ENCODE measurements around the gene SASH3.

The SASH3 gene

GRCh38 chrX:129791961-129792570 is 12.3 kb downstream of the SASH3 start:
- DNase-seq (ENCODE audit: insufficient read length, low spot score) (no peak), FAIRE-seq (no peak)

DNA sequence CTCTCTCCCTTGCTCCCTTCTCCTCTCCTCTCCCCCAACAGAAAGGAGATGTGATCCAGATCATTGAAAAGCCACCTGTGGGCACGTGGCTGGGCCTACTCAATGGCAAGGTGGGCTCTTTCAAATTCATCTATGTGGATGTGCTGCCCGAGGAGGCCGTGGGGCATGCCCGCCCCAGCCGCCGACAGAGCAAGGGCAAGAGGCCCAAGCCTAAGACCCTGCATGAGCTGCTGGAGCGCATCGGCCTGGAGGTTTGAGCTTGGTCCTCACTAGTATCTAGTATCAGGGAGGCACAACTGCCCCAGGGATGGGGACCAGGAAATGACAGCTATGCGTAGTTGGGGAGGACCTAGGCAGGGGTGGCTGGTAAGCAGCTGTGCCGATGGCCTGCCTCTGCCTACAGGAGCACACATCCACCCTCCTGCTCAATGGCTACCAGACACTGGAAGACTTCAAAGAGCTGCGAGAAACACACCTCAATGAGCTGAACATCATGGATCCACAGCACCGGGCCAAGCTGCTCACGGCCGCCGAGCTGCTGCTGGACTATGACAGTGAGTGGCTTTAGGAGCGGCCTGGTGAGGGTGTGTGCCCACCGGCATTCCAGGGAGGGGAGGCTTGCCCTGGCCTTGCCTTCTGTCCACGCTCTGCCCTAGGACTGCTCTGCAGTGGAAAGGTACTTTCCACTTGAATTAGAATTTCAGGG is 13.0 kb downstream of the SASH3 start:
- TF ChIP-seq, protein P1, sequence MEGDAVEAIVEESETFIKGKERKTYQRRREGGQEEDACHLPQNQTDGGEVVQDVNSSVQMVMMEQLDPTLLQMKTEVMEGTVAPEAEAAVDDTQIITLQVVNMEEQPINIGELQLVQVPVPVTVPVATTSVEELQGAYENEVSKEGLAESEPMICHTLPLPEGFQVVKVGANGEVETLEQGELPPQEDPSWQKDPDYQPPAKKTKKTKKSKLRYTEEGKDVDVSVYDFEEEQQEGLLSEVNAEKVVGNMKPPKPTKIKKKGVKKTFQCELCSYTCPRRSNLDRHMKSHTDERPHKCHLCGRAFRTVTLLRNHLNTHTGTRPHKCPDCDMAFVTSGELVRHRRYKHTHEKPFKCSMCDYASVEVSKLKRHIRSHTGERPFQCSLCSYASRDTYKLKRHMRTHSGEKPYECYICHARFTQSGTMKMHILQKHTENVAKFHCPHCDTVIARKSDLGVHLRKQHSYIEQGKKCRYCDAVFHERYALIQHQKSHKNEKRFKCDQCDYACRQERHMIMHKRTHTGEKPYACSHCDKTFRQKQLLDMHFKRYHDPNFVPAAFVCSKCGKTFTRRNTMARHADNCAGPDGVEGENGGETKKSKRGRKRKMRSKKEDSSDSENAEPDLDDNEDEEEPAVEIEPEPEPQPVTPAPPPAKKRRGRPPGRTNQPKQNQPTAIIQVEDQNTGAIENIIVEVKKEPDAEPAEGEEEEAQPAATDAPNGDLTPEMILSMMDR (IDR thresholded peaks at IDR 0.05; ENCODE audit: insufficient read depth, missing control alignments): no peak
- DNase-seq (ENCODE audit: insufficient read length, low spot score): no peak
- no peak for FAIRE-seq

More at GRCh38 chrX:129791961-129792570, 12.3 kb downstream of the SASH3 start:
- TF ChIP-seq, protein P1 (IDR thresholded peaks at IDR 0.05; ENCODE audit: insufficient read depth, missing control alignments): no peak

- DNase-seq (ENCODE audit: insufficient read length, low spot score) (no peak), FAIRE-seq (no peak)
- TF ChIP-seq, protein P1 (IDR thresholded peaks at IDR 0.05; ENCODE audit: insufficient read depth, missing control alignments): no peak
Observed at GRCh38 chrX:129793604-129794191, 13.9 kb downstream of the SASH3 start.

DNA sequence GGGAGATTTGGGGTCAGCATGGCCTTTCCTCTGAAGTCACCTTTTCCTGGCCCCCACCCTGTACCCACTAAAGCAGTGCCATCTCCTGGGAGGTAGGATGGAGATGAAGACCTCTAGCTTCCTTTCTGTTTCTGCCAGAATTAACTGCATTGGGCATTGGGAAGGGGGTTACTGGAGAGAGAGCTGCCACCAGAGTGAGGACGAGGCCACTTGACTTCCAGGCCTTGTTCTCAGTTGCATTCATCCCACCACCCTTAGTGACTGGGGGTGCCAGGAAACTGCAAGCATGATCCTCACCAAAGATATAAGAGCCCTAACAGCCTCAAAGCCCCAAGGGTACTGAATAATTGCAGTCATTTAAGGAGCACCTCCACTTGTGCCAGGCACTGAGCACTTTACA is 15.8 kb downstream of the SASH3 start:
- TF ChIP-seq, protein P1 (IDR thresholded peaks at IDR 0.05; ENCODE audit: insufficient read depth, missing control alignments): no peak
- no peak for DNase-seq (ENCODE audit: insufficient read length, low spot score)
- no peak for FAIRE-seq

DNA sequence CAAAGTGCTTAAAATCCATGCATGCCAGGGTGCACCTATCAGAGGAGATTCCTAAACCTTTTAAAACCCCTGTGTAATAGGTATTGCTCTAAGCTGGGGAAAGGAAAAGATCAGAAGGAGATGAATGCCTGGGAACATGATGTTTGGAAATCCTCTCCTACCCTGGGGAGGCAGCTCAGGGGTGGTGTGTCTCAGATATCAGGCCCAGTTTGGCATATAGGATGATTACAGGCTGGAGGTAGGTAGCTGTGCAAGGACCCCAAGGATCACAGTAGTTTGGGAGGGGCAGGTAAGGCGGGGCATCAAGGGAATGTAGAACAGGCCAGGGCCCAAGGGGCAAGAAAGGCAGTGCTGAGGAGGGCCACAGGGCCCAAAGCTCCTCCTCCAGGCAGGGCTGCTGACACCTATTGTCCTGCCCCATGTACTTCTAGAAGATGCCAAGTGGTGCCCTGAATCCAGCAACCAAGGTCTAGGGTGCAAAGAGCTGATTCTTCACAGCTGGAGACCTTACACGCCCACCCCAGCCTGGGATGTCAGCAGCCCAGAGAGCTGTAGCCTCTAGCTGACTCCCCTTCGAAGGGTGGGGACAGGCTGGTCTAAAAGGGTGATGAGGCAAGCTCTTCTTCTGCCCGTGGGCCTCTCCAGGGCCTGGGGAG is 17.6 kb downstream of the SASH3 start:
- TF ChIP-seq, protein P1 (IDR thresholded peaks at IDR 0.05; ENCODE audit: insufficient read depth, missing control alignments): no peak
- FAIRE-seq (no peak), DNase-seq (ENCODE audit: insufficient read length, low spot score) (no peak)

DNA sequence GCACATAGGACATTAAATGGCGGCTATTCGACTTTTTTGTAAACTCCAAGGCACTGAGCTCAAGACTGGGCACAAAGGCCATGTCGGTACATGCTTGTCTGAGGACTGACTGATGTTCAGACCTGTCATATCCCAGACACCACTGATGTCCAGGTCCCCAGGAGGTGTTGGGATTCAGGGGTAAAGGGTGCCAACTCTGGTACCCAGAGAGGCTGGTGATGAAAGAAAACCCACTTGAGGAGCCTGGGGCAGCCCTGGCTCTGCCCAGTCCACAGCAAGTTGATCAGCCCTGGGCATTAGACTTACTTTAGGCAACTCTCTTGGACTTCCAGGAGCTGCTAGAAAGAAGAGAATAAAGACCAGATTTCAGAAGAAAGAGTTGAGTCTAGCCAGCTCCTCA is 18.7 kb downstream of the SASH3 start:
- DNase-seq (ENCODE audit: insufficient read length, low spot score): no peak
- FAIRE-seq: no peak
- TF ChIP-seq, protein P1 (IDR thresholded peaks at IDR 0.05; ENCODE audit: insufficient read depth, missing control alignments): no peak

Measured in D721Med (cell line).